ENCODE measurements around the gene DLST.

DLST gene

GRCh38 chr14:74920281-74920680 is 38.6 kb downstream of the DLST start:
- Histone ChIP-seq H3K4me3 (ENCODE audit: low read depth, low read length, poor library complexity, severe bottlenecking) (no peak overlapping the region), H3K79me2 (ENCODE audit: insufficient read depth, low read length) (no peaks in the 10 kb centered on the region), H3K9ac (ENCODE audit: low read length) (no peak overlapping the region), H3K4me1 (ENCODE audit: insufficient read depth, low read length, severe bottlenecking) (peaks cover 8% of the 10 kb centered on the region), H3K4me2 (ENCODE audit: low read length) (no peak overlapping the region), H3K9me2 (ENCODE audit: low read depth, low read length) (no peaks in the 10 kb centered on the region), H3F3A (ENCODE audit: insufficient read depth, low read length) (no peaks in the 10 kb centered on the region), H3K9me3 (ENCODE audit: low read length) (no peaks in the 10 kb centered on the region), H3K36me3 (ENCODE audit: insufficient read depth, low read length) (no peaks in the 10 kb centered on the region), H3K27ac (ENCODE audit: low read depth, low read length, poor library complexity, severe bottlenecking) (no peak overlapping the region), H3K27me3 (ENCODE audit: insufficient read depth, low read length) (no peaks in the 10 kb centered on the region; the same call in 1 of the 2 replicates), H2AFZ (ENCODE audit: low read length) (no peak overlapping the region), H4K20me1 (ENCODE audit: insufficient read depth, low read length) (no peaks in the 10 kb centered on the region)
- TF ChIP-seq CTCF (IDR thresholded peaks at IDR 0.05; ENCODE audit: low read length) (no peak), EZH2 (IDR thresholded peaks at IDR 0.05; ENCODE audit: borderline replicate concordance, low read length) (no peak)

- Histone ChIP-seq H3K36me3 (ENCODE audit: insufficient read depth, low read length) (no peaks in the 10 kb centered on the region), H3K4me3 (ENCODE audit: low read depth, low read length, poor library complexity, severe bottlenecking) (no peak overlapping the region), H3F3A (ENCODE audit: insufficient read depth, low read length) (no peaks in the 10 kb centered on the region), H4K20me1 (ENCODE audit: insufficient read depth, low read length) (no peaks in the 10 kb centered on the region), H3K9me3 (ENCODE audit: low read length) (no peaks in the 10 kb centered on the region), H3K4me2 (ENCODE audit: low read length) (no peak overlapping the region), H3K9me2 (ENCODE audit: low read depth, low read length) (no peaks in the 10 kb centered on the region), H3K9ac (ENCODE audit: low read length) (no peak overlapping the region), H3K27me3 (ENCODE audit: insufficient read depth, low read length) (no peaks in the 10 kb centered on the region; the same call in 1 of the 2 replicates), H3K79me2 (ENCODE audit: insufficient read depth, low read length) (no peaks in the 10 kb centered on the region), H3K4me1 (ENCODE audit: insufficient read depth, low read length, severe bottlenecking) (peaks cover 8% of the 10 kb centered on the region), H2AFZ (ENCODE audit: low read length) (no peak overlapping the region), H3K27ac (ENCODE audit: low read depth, low read length, poor library complexity, severe bottlenecking) (no peak overlapping the region)
- TF ChIP-seq EZH2 (IDR thresholded peaks at IDR 0.05; ENCODE audit: borderline replicate concordance, low read length) (no peak), CTCF (IDR thresholded peaks at IDR 0.05; ENCODE audit: low read length) (no peak)
These were observed 39.4 kb downstream of the DLST start for GRCh38 chr14:74921053-74921620.

- no peaks in the 10 kb centered on the region for H3K36me3 ChIP-seq (ENCODE audit: insufficient read depth, low read length)
- no peaks in the 10 kb centered on the region for H3F3A ChIP-seq (ENCODE audit: insufficient read depth, low read length)
- no peaks in the 10 kb centered on the region; the same call in 1 of the 2 replicates for H3K27me3 ChIP-seq (ENCODE audit: insufficient read depth, low read length)
- peak overlapping the region; percentile 70 for H3K4me3 ChIP-seq (ENCODE audit: low read depth, low read length, poor library complexity, severe bottlenecking)
- H3K4me1 ChIP-seq (ENCODE audit: insufficient read depth, low read length, severe bottlenecking), result peaks cover 8% of the 10 kb centered on the region
- H3K79me2 ChIP-seq (ENCODE audit: insufficient read depth, low read length), result no peaks in the 10 kb centered on the region
- no peak overlapping the region for H3K27ac ChIP-seq (ENCODE audit: low read depth, low read length, poor library complexity, severe bottlenecking)
- peak overlapping the region; percentile 62 for H3K9ac ChIP-seq (ENCODE audit: low read length)
- H3K4me2 ChIP-seq (ENCODE audit: low read length), result peak overlapping the region; percentile 76
- H2AFZ ChIP-seq (ENCODE audit: low read length), result 0 out of 2 replicates have a peak overlapping the region, but pooled peaks have one; percentile 48
- no peaks in the 10 kb centered on the region for H4K20me1 ChIP-seq (ENCODE audit: insufficient read depth, low read length)
- TF ChIP-seq EZH2 (IDR thresholded peaks at IDR 0.05; ENCODE audit: borderline replicate concordance, low read length), result no peak
- TF ChIP-seq CTCF (IDR thresholded peaks at IDR 0.05; ENCODE audit: low read length), result no peak
- H3K9me2 ChIP-seq (ENCODE audit: low read depth, low read length), result no peaks in the 10 kb centered on the region
- no peaks in the 10 kb centered on the region for H3K9me3 ChIP-seq (ENCODE audit: low read length)
These were observed 40.5 kb downstream of the DLST start for GRCh38 chr14:74921987-74922751.

Measured in OCI-LY1 (cell line).